TTC549 (cell line): ENCODE measurements around the gene ZNF608.

ENCODE experiments used
- FAIRE-seq: peaks from 2 replicates; lab custom pipeline; 2012; peaks lifted over from hg19 to GRCh38; lab: Jason Lieb, UNC

The ZNF608 gene, protein sequence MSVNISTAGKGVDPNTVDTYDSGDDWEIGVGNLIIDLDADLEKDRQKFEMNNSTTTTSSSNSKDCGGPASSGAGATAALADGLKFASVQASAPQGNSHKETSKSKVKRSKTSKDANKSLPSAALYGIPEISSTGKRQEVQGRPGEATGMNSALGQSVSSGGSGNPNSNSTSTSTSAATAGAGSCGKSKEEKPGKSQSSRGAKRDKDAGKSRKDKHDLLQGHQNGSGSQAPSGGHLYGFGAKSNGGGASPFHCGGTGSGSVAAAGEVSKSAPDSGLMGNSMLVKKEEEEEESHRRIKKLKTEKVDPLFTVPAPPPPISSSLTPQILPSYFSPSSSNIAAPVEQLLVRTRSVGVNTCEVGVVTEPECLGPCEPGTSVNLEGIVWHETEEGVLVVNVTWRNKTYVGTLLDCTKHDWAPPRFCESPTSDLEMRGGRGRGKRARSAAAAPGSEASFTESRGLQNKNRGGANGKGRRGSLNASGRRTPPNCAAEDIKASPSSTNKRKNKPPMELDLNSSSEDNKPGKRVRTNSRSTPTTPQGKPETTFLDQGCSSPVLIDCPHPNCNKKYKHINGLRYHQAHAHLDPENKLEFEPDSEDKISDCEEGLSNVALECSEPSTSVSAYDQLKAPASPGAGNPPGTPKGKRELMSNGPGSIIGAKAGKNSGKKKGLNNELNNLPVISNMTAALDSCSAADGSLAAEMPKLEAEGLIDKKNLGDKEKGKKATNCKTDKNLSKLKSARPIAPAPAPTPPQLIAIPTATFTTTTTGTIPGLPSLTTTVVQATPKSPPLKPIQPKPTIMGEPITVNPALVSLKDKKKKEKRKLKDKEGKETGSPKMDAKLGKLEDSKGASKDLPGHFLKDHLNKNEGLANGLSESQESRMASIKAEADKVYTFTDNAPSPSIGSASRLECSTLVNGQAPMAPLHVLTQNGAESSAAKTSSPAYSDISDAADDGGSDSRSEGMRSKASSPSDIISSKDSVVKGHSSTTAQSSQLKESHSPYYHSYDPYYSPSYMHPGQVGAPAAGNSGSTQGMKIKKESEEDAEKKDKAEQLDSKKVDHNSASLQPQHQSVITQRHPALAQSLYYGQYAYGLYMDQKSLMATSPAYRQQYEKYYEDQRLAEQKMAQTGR (N-terminal part only)

GRCh38 chr5:124745928-124746915 lies at the start of gene ZNF608:
TSS of gene ZNF608 (minus strand) at chr5:124746639. CDS start at chr5:124744989, 1,650 bp downstream.
- FAIRE-seq, result peak; percentile 68

DNA sequence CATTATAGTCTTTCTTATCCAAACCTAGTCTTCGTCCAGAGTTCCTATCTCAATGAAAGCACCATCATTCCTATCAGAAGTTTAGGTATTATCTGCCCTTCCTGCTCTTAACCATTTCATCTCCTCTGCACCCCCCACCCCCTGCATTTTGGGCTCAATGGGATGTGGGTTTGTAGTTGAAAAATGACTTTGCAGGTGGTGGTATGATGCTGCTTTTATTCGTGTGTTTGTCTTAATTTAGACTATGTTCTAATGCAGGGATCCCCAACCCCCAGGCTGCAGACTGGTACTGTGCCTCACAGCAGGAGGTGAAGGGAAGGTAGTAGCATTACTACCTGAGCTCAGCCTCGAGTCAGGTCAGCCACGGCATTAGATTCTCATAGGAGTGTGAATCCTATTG lies 49.4 kb upstream of the ZNF608 start:
- FAIRE-seq, result no peak

- no peak for FAIRE-seq
Measured at GRCh38 chr5:124790895-124791732, 44.7 kb upstream of the ZNF608 start.

GRCh38 chr5:124790301-124790894 lies 44.0 kb upstream of the ZNF608 start:
- no peak for FAIRE-seq

- no peak for FAIRE-seq
Measured at GRCh38 chr5:124789104-124789605, 42.7 kb upstream of the ZNF608 start.

GRCh38 chr5:124783794-124784193 lies 37.4 kb upstream of the ZNF608 start:
- FAIRE-seq, result no peak

GRCh38 chr5:124783285-124783684 lies 36.8 kb upstream of the ZNF608 start:
- no peak for FAIRE-seq

- FAIRE-seq, result no peak
Measured at GRCh38 chr5:124782262-124782661, 35.8 kb upstream of the ZNF608 start.

GRCh38 chr5:124780011-124780410 lies 33.6 kb upstream of the ZNF608 start:
- FAIRE-seq, result no peak

- FAIRE-seq, result no peak
Measured at GRCh38 chr5:124773315-124774311, 27.2 kb upstream of the ZNF608 start.

- no peak for FAIRE-seq
Measured at GRCh38 chr5:124772457-124773200, 26.2 kb upstream of the ZNF608 start.

- FAIRE-seq, result no peak
Measured at GRCh38 chr5:124771761-124772160, 25.3 kb upstream of the ZNF608 start.

DNA sequence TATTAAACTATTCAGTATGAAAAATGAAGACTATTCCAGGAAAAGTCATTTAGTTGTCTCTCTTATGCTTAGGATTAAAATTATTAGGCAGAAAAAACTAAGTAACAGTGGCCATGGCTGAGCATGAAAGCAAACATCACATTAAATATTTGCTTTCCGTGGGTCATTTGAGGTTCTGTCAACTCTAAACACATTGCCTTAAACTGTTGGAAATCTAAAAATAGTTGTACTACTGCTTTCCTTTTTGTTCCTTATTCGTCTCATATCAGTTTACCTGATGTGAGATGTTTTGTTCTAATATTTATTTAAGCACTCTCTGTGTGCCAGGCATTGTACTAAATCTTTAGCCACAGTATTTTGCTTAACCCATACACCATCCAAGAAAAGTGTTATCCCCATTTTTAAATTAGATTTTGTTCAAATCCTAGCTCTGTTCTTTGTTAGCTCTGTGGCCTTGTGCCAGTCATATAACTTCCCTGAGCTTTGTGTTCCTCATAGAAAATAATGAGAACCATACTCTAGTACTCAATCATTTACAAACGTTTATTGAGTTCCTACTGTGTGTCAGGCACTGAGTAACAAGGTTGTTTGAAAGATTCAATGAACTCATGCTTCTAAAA lies 18.7 kb upstream of the ZNF608 start:
- no peak for FAIRE-seq

GRCh38 chr5:124764585-124764984 lies 18.1 kb upstream of the ZNF608 start:
- FAIRE-seq, result no peak

GRCh38 chr5:124761010-124761409 lies 14.6 kb upstream of the ZNF608 start:
- FAIRE-seq, result no peak

GRCh38 chr5:124760608-124761007 lies 14.2 kb upstream of the ZNF608 start:
- FAIRE-seq, result no peak

GRCh38 chr5:124755565-124755964 lies 9.1 kb upstream of the ZNF608 start:
- no peak for FAIRE-seq
